Embryonic facial prominence (tissue), 1 donor: ENCODE data around the gene C6orf141.
"Not testable (repeated sequence)": the region's sequence is repeated elsewhere in the genome, so short reads cannot be mapped to it uniquely, and the experiment has no call there.

ENCODE experiments used
- DNase-seq: peaks from one replicate; pipeline ENCODE4 v3.0.0-alpha.2; 2016; ENCODE audit errors: extremely low spot score

Gene C6orf141

DNA sequence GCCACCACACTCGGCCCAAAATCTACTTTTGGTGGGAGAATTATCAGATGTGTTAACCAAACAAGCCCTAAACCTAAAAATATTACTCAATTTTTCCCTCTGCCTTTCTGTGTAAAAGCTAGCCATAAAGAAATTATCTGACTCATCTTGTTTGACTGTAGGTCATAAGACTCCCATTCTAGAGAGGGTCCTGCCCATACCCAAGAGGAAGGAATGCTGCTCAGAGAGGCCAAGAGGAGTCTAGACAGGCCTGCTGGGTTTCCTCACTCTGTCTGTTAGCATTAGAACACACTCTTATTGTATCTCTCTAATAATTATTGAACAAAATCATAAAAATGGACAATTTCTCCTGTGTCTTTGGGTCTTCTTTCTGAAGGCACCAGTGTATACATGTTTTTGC lies 26.1 kb downstream of the C6orf141 start:
- DNase-seq, result no peak

DNA sequence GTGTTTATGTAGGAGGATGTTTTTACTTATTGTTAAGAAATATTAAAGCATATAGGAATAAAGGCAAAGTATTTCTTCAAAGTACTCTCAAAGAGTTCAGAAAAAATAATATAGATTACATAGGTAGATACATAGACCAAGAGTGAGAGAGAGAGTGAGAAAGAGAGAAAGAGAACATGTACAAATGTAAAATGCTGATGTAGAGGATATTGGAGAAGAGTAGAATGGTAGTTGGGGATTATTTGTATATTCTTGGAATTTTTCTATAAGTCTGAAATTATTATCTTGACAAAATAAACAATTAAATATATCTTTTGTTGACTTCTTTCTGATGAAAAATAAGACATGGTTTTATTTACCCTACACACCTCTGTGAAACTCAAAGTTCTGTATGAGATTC lies 29.2 kb downstream of the C6orf141 start:
- DNase-seq, result no peak

DNA sequence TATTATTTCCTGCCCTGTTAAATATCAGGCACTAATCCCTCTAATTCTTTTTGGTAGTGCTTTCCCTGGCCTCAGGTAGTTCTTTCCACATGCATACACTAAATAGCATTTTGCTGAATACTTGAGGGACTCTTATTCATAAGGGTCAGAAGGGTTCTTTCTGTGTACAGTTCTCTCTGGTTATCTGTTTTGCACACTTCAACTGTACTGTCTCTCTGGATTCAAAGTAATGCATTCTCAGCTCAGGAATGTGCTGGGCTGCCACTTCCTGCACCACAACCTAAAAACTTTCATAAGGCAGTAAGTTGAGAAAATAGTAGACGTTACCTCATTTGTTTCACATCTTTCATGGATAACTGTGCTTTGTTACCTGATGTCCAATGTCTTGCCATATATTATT lies 32.1 kb downstream of the C6orf141 start:
- no peak for DNase-seq

DNA sequence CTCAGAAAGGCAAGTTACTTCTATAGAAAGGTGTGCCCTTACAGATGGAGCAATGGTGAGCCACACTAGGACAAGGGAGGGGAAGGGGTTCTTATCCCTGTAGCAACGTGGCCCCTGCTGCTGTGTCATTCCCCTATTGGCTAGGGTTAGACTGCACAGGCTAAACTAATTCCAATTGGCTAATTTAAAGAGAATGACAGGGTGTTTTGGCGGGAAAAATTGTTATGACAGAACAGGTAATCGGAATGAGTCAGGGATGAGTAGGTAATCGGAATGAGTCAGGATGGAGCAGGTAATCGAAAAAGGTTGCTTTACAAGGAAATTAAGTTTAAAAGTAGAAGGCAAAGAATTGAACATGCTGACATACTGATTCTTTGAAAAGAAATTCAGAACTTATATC lies 36.8 kb downstream of the C6orf141 start:
- not testable (repeated sequence) for DNase-seq
